Bronchial epithelial cell (primary cell): Measurements from ENCODE around the gene PPP1R18. TPM values are rescaled to one million over a fixed set of nuclear protein-coding genes. Genes with fewer than 3 reads are reported as not detected.

Experiments used
- DNase-seq: peaks from one replicate; pipeline ENCODE4 v3.0.0-alpha.2; 2010; ENCODE audit warnings: low read depth
- FAIRE-seq: peaks from 2 replicates; lab custom pipeline; 2011; peaks lifted over from hg19 to GRCh38; lab: Jason Lieb, UNC
- H3K27me3 ChIP-seq: 2 replicates; pipeline ENCODE4 v1.5.1; 2011; ENCODE audit warnings: low read length; ENCODE audit not compliant: control insufficient read depth, insufficient read depth
- H3K36me3 ChIP-seq: 2 replicates; pipeline ENCODE4 v1.5.1; 2011; ENCODE audit warnings: low read length; ENCODE audit not compliant: control insufficient read depth, insufficient read depth
- H3K4me3 ChIP-seq: 2 replicates; pipeline ENCODE4 v1.5.1; 2011; ENCODE audit warnings: mild to moderate bottlenecking, low read depth, low read length, control low read depth
- total RNA-seq: library from RNA; depleted of rRNA; stranded (reverse); fragments of >200 nt; gene quantifications from 2 replicates; pipeline ENCODE4 v1.2.1, GENCODE V29; 2014
- TF ChIP-seq, protein P1 (sequence below): IDR thresholded peaks from 2 replicates; pipeline ENCODE4 v1.5.1; 2011; ENCODE audit warnings: mild to moderate bottlenecking, moderate library complexity, low read length, control low read depth, inconsistent platforms; ENCODE audit not compliant: insufficient read depth, severe bottlenecking

The PPP1R18 gene
- total RNA-seq, 1 donor from 2014 or later, result 32.6 TPM

GRCh38 chr6:30685157-30686008 lies 1.1 kb downstream of the PPP1R18 start:
- DNase-seq (no peak), FAIRE-seq (no peak)
- TF ChIP-seq, protein P1, sequence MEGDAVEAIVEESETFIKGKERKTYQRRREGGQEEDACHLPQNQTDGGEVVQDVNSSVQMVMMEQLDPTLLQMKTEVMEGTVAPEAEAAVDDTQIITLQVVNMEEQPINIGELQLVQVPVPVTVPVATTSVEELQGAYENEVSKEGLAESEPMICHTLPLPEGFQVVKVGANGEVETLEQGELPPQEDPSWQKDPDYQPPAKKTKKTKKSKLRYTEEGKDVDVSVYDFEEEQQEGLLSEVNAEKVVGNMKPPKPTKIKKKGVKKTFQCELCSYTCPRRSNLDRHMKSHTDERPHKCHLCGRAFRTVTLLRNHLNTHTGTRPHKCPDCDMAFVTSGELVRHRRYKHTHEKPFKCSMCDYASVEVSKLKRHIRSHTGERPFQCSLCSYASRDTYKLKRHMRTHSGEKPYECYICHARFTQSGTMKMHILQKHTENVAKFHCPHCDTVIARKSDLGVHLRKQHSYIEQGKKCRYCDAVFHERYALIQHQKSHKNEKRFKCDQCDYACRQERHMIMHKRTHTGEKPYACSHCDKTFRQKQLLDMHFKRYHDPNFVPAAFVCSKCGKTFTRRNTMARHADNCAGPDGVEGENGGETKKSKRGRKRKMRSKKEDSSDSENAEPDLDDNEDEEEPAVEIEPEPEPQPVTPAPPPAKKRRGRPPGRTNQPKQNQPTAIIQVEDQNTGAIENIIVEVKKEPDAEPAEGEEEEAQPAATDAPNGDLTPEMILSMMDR, result peak; percentile 22
- H3K36me3 ChIP-seq, result peaks cover 6% of the 10 kb centered on the region
- peak overlapping the region; percentile 76 for H3K4me3 ChIP-seq
- H3K27me3 ChIP-seq, result no peaks in the 10 kb centered on the region

DNA sequence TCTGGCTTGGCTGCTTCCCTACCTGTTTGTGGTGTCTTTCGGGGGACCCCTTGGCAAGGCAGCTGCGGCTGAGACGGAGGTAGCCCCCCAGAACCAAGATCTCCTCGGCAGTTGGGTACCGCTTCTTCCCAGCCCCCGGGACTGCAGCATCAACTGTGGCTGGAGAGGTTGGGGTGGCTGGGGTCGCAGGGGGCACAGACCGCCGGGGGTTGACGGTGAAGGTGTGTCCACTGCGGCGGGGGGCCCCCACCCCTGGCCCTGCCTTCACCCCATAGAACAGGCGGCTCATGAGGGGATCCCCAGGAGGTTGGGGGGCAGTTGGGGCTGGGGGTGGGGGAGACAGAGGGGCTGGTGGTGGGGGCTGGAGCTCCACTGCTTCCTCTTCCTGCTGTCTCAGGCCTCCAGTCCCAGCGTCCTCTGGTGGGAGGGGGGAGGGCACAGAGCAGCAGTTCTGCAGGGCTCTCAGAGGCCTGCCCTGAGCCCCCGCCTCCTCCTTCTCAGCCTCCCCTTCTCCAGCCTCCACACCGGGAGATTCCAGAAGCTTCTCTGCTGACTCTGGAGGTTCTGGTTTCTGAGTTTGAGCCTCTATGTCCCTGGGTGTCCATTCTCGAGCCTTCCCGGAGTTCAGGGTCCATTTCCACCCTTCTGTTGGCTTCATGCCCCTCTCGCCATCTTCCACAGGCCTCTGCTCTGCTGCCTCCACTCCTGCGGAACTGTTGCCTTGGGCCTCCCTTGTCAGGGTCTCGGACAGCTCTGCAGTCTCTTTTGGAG lies 1.9 kb downstream of the PPP1R18 start:
- DNase-seq (no peak), FAIRE-seq (no peak)
- Histone ChIP-seq H3K4me3 (peak overlapping the region; percentile 76), H3K36me3 (peaks cover 6% of the 10 kb centered on the region), H3K27me3 (no peaks in the 10 kb centered on the region)
- TF ChIP-seq, protein P1, result no peak

DNA sequence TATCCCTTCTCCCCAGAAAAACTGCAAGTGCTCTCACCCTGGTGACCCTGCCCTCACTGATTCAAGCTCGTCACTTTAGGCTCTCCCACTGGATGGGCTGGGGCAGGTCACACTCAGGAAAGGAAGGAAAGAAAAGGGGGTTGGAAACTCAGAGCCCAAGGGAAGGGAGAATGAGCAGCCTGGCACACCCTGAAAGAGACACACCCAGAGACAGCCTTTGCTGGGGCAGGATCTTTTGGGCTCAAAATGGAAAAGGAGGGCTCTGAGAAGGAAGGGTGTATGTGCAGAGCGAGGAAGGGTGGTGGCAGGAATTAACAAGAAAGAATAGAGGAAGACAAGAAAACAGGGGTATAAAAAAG lies 2.5 kb downstream of the PPP1R18 start:
- Histone ChIP-seq H3K27me3 (no peaks in the 10 kb centered on the region), H3K36me3 (peaks cover 6% of the 10 kb centered on the region), H3K4me3 (peak overlapping the region; percentile 76)
- TF ChIP-seq, protein P1, result no peak
- DNase-seq, result no peak
- no peak for FAIRE-seq

DNA sequence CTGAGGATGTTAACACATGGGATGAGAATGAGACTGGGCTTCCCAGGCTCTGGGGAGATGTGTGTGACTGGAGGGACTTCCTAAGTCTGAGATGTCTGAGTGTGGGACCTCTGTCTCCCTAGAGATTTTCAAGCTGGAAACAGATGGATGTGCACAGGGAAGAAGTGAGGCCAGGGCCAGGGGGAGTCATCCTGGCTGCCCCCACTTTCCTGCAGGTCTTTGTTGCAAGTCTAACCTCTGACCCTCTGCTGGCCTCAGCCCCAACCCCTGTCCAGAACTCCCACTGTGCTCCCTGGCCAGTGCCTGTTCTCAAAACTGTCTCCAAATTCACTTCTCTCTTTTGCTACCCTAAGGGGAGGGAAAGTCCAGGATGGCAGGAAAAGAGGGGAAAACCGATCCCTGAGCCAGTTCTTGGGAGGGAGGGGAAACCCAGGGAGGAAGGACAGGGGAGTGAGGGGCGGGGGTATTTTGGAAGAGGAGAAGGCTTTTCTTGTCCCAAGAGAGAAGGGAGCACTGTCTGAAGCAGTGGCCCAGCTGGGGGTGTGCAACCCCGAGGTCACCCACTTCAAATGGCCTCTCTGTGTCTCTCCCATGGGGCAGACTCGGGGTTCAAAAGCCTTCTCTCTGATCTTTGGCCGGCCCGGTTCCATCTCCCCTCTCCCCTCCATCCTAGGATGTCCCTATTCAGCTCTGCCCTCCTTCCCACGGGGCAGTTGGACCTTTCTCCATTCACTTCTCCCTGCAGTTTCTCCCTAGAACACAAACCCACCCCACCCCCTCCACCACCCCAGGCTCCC lies 3.1 kb downstream of the PPP1R18 start:
- peaks cover 9% of the 10 kb centered on the region for H3K36me3 ChIP-seq
- H3K4me3 ChIP-seq, result peak overlapping the region; percentile 76
- FAIRE-seq (no peak), DNase-seq (peak; percentile 39)
- TF ChIP-seq, protein P1, result no peak
- H3K27me3 ChIP-seq, result no peaks in the 10 kb centered on the region

DNA sequence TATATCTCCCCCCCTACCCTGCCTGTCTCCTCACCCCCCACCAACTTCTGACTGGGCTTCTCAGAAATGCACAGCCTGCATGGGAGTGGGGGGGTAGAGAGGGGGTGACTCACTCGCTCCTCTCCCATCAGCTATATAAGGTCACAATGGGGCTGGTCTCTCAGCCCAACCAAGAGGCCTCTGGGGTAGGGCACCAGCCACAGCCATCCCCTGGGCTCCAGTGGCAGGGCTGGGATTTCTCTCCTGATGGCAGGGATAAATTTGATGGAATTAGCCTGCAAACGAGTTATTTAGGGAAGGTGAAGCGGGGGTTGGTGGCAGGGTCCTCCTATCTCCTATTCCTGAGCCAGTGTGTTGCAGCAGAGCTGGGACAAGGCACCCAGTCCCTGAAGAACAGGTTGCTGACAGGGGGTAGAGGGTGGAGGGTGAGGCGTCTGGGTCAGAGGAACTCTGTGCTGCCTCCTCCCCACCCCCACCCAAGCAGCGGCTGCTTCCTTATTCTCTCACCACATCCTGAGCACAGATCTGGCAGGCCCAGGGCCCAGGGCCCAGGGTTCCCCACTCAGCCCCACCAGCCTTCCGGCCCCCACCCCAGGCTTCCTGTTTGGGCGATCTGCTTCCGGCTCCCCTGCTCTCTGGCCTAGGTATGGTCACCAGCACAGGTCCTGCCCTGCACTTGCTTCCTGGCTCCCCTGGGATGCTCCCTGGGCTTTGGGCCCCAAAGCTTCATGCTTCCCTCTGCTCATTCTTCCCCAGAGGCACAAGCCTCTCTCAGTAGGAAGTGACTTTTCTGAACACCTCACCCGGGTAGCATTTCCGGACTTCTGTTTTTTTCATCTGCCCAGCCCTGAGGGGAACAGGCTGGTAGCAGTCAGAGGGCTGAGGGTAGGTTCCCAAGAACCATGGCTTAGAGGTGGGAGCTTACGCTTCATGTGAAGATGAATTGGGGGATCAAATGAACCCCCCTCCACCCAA lies 4.0 kb downstream of the PPP1R18 start:
- peak; percentile 86 for DNase-seq
- FAIRE-seq, result no peak
- peaks cover 11% of the 10 kb centered on the region for H3K36me3 ChIP-seq
- no peaks in the 10 kb centered on the region for H3K27me3 ChIP-seq
- TF ChIP-seq, protein P1, result no peak
- H3K4me3 ChIP-seq, result peak overlapping the region; percentile 76
